Measurements from ENCODE around the gene HGF.

Gene HGF

DNA sequence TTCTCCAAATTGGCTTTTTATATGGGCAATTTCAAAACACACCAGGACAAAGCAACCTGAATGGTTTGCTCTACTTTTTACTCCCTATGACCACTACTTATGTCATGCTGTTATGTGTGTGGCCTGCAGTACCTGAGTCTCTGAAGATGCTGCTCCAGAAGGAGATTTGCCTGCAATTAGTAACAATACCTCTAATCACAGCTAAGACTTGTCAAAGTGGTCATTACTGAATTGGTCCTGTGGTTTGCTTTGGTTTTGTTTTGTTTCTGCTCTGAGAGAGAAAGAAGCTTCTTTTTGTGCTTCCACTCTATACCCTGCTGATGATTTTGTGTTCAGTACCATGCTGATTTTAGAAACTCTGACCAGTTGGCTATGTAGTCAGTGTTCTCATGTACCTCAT is 25.5 kb downstream of the HGF start:
- TF ChIP-seq POLR2AphosphoS5 (IDR thresholded peaks at IDR 0.05; ENCODE audit: low read depth): no peak
- no peak for TF ChIP-seq GABPA (IDR thresholded peaks at IDR 0.05; ENCODE audit: low read depth)
- TF ChIP-seq, protein P1, sequence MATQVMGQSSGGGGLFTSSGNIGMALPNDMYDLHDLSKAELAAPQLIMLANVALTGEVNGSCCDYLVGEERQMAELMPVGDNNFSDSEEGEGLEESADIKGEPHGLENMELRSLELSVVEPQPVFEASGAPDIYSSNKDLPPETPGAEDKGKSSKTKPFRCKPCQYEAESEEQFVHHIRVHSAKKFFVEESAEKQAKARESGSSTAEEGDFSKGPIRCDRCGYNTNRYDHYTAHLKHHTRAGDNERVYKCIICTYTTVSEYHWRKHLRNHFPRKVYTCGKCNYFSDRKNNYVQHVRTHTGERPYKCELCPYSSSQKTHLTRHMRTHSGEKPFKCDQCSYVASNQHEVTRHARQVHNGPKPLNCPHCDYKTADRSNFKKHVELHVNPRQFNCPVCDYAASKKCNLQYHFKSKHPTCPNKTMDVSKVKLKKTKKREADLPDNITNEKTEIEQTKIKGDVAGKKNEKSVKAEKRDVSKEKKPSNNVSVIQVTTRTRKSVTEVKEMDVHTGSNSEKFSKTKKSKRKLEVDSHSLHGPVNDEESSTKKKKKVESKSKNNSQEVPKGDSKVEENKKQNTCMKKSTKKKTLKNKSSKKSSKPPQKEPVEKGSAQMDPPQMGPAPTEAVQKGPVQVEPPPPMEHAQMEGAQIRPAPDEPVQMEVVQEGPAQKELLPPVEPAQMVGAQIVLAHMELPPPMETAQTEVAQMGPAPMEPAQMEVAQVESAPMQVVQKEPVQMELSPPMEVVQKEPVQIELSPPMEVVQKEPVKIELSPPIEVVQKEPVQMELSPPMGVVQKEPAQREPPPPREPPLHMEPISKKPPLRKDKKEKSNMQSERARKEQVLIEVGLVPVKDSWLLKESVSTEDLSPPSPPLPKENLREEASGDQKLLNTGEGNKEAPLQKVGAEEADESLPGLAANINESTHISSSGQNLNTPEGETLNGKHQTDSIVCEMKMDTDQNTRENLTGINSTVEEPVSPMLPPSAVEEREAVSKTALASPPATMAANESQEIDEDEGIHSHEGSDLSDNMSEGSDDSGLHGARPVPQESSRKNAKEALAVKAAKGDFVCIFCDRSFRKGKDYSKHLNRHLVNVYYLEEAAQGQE (IDR thresholded peaks at IDR 0.05; ENCODE audit: insufficient replicate concordance, low read depth): no peak
- TF ChIP-seq, protein P2, sequence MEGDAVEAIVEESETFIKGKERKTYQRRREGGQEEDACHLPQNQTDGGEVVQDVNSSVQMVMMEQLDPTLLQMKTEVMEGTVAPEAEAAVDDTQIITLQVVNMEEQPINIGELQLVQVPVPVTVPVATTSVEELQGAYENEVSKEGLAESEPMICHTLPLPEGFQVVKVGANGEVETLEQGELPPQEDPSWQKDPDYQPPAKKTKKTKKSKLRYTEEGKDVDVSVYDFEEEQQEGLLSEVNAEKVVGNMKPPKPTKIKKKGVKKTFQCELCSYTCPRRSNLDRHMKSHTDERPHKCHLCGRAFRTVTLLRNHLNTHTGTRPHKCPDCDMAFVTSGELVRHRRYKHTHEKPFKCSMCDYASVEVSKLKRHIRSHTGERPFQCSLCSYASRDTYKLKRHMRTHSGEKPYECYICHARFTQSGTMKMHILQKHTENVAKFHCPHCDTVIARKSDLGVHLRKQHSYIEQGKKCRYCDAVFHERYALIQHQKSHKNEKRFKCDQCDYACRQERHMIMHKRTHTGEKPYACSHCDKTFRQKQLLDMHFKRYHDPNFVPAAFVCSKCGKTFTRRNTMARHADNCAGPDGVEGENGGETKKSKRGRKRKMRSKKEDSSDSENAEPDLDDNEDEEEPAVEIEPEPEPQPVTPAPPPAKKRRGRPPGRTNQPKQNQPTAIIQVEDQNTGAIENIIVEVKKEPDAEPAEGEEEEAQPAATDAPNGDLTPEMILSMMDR (IDR thresholded peaks at IDR 0.05; ENCODE audit: insufficient read depth, low read length): no peak
- TF ChIP-seq SPI1 (IDR thresholded peaks at IDR 0.05; ENCODE audit: borderline replicate concordance, low read depth): no peak
- H3K27me3 ChIP-seq (ENCODE audit: insufficient read depth, poor library complexity, severe bottlenecking): no peaks in the 10 kb centered on the region
- no peak for DNase-seq (ENCODE audit: low read depth in 1 of 2, low spot score in 1 of 2)
- H3K27ac ChIP-seq (replicated peaks): no peak overlapping the region
- no peak overlapping the region for H3K4me3 ChIP-seq (replicated peaks; ENCODE audit: insufficient read depth, low read length)

DNA sequence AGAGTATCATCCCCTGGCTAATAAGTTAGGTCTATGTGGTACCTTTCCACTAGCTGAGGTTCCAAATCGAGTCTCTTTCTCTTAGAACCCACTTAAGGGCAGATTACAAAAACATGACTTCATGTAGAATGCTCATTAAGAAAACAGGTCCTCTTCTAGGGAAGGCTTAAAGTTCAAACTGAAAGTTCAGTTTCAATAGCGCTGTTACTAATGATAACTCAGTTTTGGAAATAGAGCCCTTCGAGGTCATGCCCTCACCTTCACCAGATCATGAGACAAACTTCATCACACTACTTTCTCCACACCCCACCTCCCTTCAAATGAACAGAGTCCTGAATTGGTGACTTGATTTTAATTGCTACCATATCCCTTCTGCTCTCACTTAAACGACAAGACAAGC is 26.2 kb downstream of the HGF start:
- Histone ChIP-seq H3K27me3 (ENCODE audit: insufficient read depth, poor library complexity, severe bottlenecking) (no peaks in the 10 kb centered on the region), H3K4me3 (replicated peaks; ENCODE audit: insufficient read depth, low read length) (no peak overlapping the region), H3K27ac (replicated peaks) (no peak overlapping the region)
- TF ChIP-seq, protein P2 (IDR thresholded peaks at IDR 0.05; ENCODE audit: insufficient read depth, low read length): no peak
- TF ChIP-seq POLR2AphosphoS5 (IDR thresholded peaks at IDR 0.05; ENCODE audit: low read depth) (no peak), GABPA (IDR thresholded peaks at IDR 0.05; ENCODE audit: low read depth) (no peak), SPI1 (IDR thresholded peaks at IDR 0.05; ENCODE audit: borderline replicate concordance, low read depth) (no peak)
- TF ChIP-seq, protein P1 (IDR thresholded peaks at IDR 0.05; ENCODE audit: insufficient replicate concordance, low read depth): no peak
- DNase-seq (ENCODE audit: low read depth in 1 of 2, low spot score in 1 of 2): no peak

DNA sequence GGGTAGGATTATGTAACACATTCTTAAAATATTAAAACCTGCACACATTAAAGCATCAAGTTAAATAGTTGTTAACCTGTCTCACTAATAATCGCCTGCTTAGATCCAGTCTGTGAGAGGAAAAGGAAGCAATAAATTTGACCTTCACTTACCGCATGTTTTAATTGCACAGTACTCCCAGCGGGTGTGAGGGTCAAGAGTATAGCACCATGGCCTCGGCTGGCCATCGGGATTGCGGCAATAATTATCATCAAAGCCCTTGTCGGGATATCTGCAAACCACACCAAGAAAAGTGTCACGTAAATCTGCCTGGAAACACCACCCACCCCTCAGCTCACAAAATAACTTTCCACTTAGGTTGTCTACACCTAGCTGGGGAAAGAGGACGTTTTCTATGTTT is 26.6 kb downstream of the HGF start:
- DNase-seq (ENCODE audit: low read depth in 1 of 2, low spot score in 1 of 2): no peak
- TF ChIP-seq, protein P2 (IDR thresholded peaks at IDR 0.05; ENCODE audit: insufficient read depth, low read length): no peak
- TF ChIP-seq GABPA (IDR thresholded peaks at IDR 0.05; ENCODE audit: low read depth): no peak
- no peak for TF ChIP-seq POLR2AphosphoS5 (IDR thresholded peaks at IDR 0.05; ENCODE audit: low read depth)
- TF ChIP-seq SPI1 (IDR thresholded peaks at IDR 0.05; ENCODE audit: borderline replicate concordance, low read depth): no peak
- TF ChIP-seq, protein P1 (IDR thresholded peaks at IDR 0.05; ENCODE audit: insufficient replicate concordance, low read depth): no peak

More for the DNA sequence above, 26.6 kb downstream of the HGF start:
- H3K27me3 ChIP-seq (ENCODE audit: insufficient read depth, poor library complexity, severe bottlenecking): no peaks in the 10 kb centered on the region
- H3K4me3 ChIP-seq (replicated peaks; ENCODE audit: insufficient read depth, low read length): no peak overlapping the region
- H3K27ac ChIP-seq (replicated peaks): no peak overlapping the region

All from HL-60 (cell line).